ENCODE results near the gene RPL14.

GRCh38 chr3:40487172-40487571 is 30.0 kb downstream of the RPL14 start:
- no peak for TF ChIP-seq CTCF (IDR thresholded peaks at IDR 0.05; ENCODE audit: low read depth, low read length, missing input control)
- no peak for TF ChIP-seq JUND (IDR thresholded peaks at IDR 0.05)
- TF ChIP-seq ATF3 (IDR thresholded peaks at IDR 0.05) = no peak
- TF ChIP-seq SP1 (IDR thresholded peaks at IDR 0.05) = no peak
